Measurements from ENCODE around the gene INSIG1.

Gene INSIG1

GRCh38 chr7:155285423-155285822, 12.3 kb upstream of the INSIG1 start:
- DNase-seq (ENCODE audit: low spot score): no peak

GRCh38 chr7:155285833-155286232, 11.8 kb upstream of the INSIG1 start:
- DNase-seq (ENCODE audit: low spot score): no peak

GRCh38 chr7:155286686-155287085, 11.0 kb upstream of the INSIG1 start:
- DNase-seq (ENCODE audit: low spot score): no peak

GRCh38 chr7:155287284-155287935, 10.3 kb upstream of the INSIG1 start:
- DNase-seq (ENCODE audit: low spot score): no peak

GRCh38 chr7:155288055-155288454, 9.6 kb upstream of the INSIG1 start:
- DNase-seq (ENCODE audit: low spot score): no peak

- DNase-seq (ENCODE audit: low spot score): no peak
These were observed 8.6 kb upstream of the INSIG1 start for GRCh38 chr7:155289107-155289506.

GRCh38 chr7:155289949-155290501, 7.7 kb upstream of the INSIG1 start:
- DNase-seq (ENCODE audit: low spot score): no peak

GRCh38 chr7:155291045-155291530, 6.6 kb upstream of the INSIG1 start:
- peak; percentile 89 for DNase-seq (ENCODE audit: low spot score)

- no peak for DNase-seq (ENCODE audit: low spot score)
These were observed 5.9 kb upstream of the INSIG1 start for GRCh38 chr7:155291729-155292128.

GRCh38 chr7:155292680-155293226, 4.9 kb upstream of the INSIG1 start:
- DNase-seq (ENCODE audit: low spot score): no peak

GRCh38 chr7:155293721-155294510, 3.8 kb upstream of the INSIG1 start:
- peak; percentile 25 for DNase-seq (ENCODE audit: low spot score)

GRCh38 chr7:155294511-155294778, 3.2 kb upstream of the INSIG1 start:
- no peak for DNase-seq (ENCODE audit: low spot score)

GRCh38 chr7:155295511-155295910, 2.2 kb upstream of the INSIG1 start:
- no peak for DNase-seq (ENCODE audit: low spot score)

- DNase-seq (ENCODE audit: low spot score): no peak
These were observed 1.5 kb upstream of the INSIG1 start for GRCh38 chr7:155296006-155296787.

GRCh38 chr7:155296788-155297516, 726 bp upstream of the INSIG1 start:
- peak; percentile 88 for DNase-seq (ENCODE audit: low spot score)

- DNase-seq (ENCODE audit: low spot score): no peak
These were observed 683 bp downstream of the INSIG1 start for GRCh38 chr7:155298288-155298833.

GRCh38 chr7:155298834-155299534, 1.3 kb downstream of the INSIG1 start:
- peak; percentile 100 for DNase-seq (ENCODE audit: low spot score)

GRCh38 chr7:155299535-155300202, 2.0 kb downstream of the INSIG1 start:
- DNase-seq (ENCODE audit: low spot score): peak; percentile 77

GRCh38 chr7:155300641-155301452, 3.2 kb downstream of the INSIG1 start:
- no peak for DNase-seq (ENCODE audit: low spot score)

Data from RKO (cell line).